ENCODE measurements around the gene CFI.

GRCh38 chr4:109751852-109752251, 49.9 kb downstream of the CFI start:
- no peak for TF ChIP-seq POLR2A (IDR thresholded peaks at IDR 0.05; ENCODE audit: low read depth, low read length)
- no peak for TF ChIP-seq POLR2AphosphoS5 (IDR thresholded peaks at IDR 0.05; ENCODE audit: low read depth, low read length)
- no peak for TF ChIP-seq TAF1 (IDR thresholded peaks at IDR 0.05; ENCODE audit: low read depth, low read length)
- no peak for TF ChIP-seq SPI1 (IDR thresholded peaks at IDR 0.05; ENCODE audit: low read depth, low read length)
- no peak for TF ChIP-seq PAX5 (IDR thresholded peaks at IDR 0.05; ENCODE audit: insufficient read depth, low read length, severe bottlenecking)
- TF ChIP-seq POU2F2 (IDR thresholded peaks at IDR 0.05; ENCODE audit: low read depth, low read length), result no peak
